Activated CD4-positive, CD25-positive, alpha-beta regulatory T cell treated with anti-CD3 and anti-CD28 coated beads, Interleukin-2, amount 50 U/mL, for 24 hours (primary cell): ENCODE results near the gene MRPS25.

Source experiments
- ATAC-seq, 2 donors: fragments of 150-1000 bp; cut with Tn5 transposase; one replicate each; pipeline ENCODE4 v1.10.0; 2021; ENCODE audit warnings: mild to moderate bottlenecking in 1 of 2, moderate library complexity in 1 of 2

The MRPS25 gene

DNA sequence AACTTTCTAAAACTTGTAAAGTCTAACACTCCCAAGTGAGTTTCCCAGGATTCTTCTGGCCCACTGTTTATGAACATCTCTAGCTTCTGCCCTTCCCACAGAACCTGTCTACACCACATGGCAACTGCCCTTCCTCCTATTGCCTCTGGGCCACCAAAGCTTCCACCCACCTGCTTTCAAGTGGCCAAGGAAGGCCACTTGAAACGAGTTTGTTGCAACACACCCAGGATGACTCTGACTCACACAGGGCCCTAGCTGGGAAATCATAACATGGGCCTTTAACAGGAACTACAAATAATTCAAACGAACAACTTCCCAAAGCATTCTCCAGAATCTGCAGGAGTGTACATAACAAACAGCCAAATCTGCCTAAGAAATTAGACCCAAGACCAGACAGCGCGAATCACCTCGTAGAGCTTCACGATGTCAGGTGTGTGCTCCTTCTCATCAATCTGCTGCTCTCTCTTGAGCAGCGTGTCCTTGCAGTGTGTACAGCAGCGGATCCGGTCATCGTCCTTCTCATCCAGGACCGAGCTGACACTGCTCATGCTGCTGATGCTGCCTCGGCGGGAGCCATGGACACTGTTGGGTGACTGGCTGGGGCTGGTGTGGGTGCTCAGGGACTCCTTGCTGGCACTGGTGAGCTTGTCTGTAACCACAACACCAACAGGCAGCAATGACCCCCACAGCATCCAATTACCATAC lies 17.0 kb upstream of the MRPS25 start:
- no peak for ATAC-seq

DNA sequence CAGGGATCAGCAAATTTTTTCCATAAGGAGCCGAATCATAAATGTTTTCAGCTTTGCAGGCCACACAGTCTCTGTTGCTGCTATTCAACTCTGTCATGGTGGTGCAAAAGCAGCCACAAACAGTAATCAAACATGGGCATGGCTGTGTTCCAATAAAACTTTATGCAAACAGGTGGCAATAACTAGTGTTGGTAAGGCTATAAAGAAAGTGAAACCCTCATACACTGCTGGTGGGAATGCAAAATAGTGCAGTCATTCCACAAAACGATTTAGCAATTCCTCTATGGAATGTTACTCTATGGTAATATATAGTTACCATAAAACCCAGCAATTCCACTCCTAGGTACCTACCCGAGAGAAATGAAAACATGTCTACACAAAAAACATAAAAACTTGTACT lies 14.0 kb upstream of the MRPS25 start:
- no peak for ATAC-seq

DNA sequence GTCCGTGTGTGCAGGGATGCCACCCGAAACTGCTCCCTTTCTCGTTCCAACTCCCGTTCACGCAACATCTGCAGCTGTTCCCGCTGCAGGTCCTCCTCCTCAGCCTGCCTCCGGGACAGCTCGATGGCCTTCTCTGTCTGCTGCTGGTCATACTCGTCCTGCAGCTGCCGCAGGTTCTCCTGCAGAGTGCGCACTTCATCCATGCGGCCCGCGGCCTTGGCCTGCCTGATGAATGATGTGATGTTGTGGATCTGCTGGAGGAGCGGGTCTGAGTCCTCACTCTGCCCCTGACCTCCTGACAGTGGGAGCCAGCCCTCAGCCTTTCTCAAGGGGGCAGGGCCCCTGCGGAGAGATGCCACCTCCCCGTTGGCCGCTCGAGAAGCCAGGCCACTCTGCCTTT lies 9.4 kb upstream of the MRPS25 start:
- no peak for ATAC-seq

DNA sequence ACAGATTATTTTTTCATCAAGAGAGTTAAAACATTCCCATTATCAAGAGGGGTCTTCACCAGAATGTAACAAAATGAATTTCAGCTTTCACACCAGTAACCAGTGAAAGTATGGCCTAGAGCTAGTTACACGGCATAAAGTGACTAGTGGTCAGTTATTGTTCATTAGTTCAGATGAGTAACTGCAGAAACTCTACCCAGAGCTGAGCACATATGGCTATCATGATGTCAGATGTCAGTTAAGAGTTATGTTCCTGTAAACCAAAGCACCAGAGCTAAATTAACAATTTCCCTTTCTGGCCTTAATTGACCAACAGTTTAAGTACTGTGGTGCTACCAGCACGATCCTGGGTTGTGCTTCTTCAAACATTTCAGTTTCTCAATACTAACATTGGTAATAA lies 6.6 kb upstream of the MRPS25 start:
- no peak for ATAC-seq

DNA sequence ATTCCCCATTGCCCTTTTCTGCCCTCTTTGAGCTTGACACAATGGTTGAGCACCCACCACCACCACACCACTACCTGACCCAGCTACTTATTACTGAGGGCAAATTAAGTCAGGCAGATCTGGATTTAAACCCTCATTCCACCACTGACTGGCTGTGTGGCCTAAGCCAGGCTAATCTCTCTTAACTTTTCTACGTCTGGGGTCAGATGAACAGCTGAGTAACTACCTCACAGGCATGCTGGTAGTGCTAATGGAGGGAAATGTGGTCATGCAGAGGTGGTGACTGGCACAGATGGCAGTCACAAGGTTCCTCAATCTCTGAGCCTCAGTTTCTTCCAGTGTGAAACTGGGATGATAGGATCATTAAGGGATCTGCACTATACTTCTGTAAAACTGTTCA lies 4.3 kb upstream of the MRPS25 start:
- ATAC-seq = no peak

DNA sequence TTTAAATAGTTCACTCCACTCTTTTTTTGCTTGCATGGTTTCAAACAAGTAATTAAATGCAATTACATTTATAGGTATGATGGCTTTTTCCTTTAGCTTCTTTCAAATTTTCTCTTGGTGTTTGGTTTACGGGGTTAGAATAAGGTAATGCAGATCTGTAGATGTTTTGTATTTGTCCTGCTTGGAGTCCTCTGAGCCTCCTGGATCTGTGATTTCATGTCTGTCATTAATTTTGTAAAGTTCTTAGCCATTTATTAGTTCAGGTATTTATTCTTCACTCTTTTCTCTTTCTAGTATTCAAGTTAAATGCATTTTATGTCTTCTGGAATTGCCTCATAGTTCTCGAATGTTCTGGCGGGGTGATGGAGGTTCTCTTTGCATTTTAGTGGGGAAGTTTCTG lies 1.4 kb upstream of the MRPS25 start:
- no peak for ATAC-seq

DNA sequence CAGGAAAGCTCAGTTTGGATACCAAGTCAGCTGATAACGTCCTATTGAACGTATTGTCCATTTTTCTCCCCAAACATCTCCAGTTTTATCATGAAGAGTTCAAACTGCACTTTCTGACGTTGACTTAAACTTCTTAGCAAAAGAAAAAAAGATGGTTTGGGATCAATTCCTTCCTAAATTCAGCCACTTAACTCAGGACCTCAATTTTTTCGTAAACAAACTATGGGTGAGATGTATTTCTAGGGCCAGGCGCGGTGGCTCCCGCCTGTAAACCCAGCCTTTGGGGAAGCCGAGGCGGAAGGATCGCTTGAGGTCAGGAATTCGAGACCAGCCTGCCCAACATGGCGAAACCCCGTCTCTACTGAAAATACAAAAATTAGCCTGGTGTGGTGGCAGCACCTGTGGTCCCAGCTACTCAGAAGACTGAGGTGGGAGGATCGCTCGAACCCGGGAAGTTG lies 464 bp upstream of the MRPS25 start:
- ATAC-seq = no peak

DNA sequence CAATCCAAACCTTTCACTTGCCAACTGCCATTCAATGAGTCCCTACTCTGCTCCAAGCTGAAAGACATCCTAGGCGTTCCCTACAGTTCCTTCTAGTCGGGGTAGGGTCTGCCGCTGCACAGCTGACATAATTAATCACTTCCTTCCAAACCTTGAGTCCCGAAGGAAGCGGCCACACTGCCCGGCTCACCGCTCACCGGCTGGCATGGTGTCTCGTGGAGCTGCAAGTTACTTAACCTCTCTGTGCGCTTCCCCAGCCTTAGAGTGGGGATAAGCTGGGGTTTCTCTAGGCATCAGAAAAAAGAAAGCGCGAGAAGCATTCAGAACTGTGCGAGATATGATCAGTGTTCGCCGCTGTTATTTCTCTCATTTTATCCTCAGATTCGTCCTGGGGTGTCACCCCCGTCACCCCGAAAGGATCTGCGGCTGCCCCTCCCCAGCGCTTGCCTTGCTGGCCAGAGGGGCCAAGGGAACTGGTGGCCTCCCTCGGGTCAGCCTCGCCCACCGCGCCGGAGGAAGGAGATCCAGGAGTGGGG lies 748 bp downstream of the MRPS25 start:
- peak; percentile 6 to 11 for ATAC-seq

DNA sequence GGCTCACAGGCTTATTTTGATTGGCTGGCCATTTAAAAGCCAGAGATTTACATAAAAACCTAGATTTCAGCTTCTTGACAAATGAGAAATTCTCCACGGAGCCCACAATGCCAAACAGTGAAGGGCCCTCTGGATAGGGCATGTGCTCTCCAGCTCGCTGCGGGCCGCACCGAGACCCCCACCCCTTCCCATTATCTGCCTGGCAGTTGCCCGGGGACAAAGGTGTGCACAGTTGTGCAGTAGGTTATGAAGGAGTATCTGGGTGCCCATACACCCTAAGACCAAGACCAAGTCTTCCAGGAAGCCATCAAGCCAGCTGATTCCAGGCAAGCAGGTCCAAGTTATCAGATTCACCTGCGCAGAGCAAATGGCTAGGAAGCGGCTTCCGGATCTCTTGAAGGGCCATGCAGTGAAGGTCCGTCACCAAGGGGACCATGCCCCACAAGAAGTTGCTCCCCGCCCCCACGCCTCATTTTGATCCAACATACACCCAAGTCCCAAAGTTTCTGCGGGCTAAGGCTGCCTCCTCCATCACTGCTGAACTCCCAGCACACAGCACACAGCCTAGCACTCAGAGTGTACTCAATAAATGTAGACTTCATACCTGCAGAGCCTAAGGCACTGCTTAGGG lies 1.3 kb downstream of the MRPS25 start:
- ATAC-seq = no peak

DNA sequence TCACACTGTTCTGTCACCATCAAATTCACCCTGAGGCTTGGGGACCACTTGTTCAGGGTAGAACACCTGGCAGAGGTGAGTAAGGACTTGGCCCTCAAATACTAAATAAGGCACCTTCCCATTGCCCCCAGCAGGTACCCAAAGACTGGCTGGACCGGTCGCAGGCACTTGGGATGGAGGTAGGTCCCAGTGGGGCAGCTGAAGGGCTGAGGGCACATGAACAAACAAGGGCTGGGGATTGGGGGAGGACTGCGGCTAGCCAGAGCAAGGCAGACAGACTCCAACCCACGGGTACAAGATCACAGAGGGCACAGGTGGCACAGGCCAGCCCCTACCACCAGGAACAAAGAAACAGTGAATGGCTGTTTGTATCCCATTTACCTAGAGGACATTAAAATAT lies 1.9 kb downstream of the MRPS25 start:
- no peak for ATAC-seq

DNA sequence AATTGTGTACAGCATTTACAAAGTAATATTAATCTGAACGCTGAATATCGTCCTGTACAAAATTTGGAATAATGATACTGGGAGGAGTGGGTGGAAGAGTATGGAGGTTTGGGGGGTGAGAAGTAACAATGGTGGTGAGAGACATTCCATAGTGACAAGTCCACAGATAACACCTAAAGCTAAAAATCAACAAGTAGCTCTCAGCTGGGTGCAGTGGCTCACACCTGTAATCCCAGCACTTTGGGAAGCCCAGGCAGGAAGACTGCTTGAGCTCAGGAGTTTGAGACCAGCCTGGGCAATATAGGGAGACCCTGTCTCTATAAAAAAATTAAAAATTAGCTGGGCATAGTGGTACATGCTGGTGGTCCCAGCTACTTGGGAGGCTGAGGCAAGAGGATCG lies 5.1 kb downstream of the MRPS25 start:
- no peak for ATAC-seq

DNA sequence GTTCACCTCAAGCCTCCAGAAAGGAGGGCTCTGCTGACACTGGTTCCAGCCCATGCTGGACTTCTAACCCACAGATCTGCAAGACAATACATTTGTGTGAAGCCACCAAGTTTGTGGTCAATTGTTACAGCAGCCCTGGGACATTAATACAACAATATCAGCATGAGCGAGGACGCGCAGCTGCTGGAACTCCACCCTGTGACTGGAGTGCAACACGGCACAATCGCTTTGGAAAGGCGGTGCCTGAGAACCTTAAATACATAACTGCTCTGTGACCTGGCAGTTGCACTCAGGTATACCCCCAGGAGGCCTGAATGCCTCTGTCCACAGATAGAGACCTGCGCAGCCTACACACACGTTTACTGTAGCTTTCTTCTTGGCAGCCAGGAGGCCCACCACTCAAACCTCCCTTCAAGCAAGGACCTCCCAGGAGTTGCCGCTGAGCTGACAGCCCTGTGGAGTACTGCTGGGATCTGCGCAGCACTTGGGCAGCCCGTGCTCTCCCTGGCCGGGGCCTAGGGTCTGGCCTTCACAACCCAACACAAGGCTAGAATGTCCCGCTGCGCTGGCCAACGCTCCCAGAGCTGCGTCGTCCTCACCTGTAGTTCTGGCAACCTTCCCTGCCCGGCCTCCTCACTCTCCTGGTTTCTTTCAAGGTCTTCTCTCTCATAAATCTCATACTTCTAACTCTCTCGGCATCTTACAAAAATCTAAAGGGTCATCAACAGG lies 8.3 kb downstream of the MRPS25 start:
- ATAC-seq = no peak

DNA sequence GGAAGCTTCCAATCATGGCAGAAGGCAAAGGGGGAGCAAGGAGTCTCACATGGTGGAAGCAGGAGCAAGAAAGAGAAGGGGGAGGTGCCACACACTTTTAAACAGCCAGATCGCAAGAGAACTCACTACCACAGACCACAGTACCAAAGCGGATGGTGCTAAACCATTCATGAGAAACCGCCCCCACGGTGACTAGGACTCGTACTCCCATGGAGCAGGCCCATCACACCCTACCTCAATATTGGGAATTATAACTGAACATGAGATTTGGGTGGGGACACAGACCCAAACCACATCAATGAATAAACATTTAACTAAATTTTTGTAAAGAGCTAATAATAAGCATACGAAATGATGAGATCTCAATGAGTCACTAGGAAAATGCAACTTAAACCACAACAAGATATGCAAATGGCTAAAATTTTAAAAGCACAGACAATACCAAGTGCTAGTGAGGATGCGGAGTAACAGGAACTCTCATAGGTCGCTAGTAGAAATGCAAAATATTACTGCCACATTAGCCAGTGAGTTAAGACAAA lies 10.0 kb downstream of the MRPS25 start:
- peak; percentile 82 to 86 for ATAC-seq

DNA sequence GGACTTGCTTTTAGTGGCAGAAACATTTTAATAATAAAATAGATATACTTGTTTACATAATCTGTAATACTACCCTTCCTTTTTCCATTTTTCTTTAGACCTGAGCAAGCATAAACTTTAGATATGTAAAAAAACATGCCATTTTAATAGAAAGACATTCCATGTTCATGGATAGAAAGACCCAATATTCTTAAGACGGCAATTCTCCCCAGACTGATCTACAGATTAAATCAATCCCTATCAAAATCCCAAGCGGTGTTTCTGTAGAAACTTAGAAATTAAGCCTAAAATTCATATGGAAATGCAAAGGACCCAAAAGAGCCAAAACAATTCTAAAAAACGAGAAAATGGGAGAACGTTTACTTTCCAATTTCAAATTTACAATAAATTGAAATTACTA lies 11.6 kb downstream of the MRPS25 start:
- no peak for ATAC-seq

DNA sequence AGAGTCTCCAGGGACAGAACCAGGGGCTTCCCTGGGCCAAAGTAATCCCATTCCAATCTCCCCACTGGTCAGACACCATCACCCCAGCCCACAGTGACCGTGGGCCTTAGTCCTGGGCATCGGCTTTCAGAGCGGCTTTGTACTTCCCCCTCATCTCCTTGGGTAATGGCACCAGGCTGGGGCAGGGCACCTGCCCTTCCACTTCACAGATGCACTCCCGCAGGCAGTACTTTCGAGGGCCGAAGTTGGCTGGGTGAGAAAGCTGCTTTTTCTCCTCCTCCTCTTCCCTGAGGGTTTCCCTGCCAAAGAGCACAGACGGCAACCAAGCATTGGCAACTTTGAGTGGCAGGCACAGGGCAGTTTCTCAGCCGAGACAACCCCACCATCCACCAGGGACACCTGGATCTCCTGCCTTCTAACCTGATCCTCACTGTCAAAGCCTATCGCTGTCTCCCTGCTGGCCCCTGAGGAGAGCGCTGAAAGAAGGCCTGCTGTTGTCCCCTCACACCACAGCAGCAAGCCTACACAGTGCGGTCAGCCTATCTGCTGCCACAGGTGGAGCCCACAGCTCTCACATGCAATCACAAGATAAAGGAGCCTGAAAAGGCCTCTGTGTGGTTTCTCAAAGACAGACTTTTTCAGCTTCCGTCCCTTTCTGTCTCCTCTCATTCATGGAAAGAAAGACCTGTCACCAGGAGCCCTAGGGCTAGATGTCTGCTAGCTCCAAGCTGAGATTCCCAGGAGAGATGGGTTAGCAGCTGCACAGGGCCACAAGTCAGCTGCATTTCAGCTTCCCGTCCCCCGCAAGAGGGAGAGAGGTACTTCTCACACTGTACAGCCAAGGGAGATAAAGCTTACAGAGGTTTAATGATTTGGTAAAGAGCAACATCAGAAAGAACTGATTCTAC lies 12.5 kb downstream of the MRPS25 start:
- ATAC-seq = no peak

DNA sequence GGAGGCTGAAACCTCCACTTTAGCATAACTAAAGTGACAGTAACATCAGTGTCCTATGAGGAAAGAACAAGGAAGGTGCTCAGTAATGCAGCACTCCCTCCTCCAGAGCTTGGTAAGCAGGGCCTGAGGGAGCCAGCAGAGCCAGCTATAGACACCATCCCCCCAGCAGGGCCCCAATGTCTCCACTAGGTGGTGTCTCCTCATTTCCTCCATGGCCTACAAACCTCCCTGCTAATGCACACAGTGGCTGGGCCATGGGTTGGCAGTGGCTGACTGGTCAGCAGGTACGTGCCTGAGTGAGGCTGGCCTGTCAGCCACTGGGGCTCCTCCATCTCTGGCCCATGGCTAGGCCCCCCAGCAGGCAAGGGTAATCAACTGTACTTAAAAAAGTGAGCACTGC lies 13.6 kb downstream of the MRPS25 start:
- peak; percentile 44 to 57 for ATAC-seq

DNA sequence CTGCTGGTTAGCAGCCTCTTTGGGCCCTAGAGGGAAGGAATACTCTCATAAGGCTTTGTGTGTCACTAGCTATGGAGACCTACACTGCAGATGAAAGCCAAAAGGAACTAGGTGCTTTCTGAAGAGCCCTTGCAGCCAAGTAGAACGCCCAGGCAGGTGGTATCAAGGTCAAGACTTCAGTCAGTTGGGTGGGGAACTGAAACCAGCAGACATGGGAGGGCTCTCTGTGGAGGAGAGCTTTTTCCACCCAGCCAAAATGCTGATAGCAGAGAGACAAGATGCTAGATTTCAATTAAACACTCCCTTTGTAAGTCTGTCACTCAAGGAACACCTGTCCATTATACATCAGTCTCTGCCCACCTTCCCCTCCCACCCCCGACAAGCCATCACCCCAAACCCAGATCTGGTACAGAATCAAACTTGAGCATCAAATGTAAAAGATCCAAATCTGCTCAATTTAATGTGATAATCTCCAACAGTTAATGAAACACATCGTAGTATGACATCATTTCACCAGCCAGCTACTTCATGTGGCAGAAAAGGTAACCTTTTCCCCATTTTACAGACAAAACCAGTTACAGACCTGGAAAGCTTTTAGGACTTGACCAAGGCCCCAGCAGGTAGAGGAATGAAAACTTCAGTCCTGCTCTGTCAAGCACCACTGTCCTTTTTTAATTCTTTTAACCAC lies 14.6 kb downstream of the MRPS25 start:
- no peak for ATAC-seq

DNA sequence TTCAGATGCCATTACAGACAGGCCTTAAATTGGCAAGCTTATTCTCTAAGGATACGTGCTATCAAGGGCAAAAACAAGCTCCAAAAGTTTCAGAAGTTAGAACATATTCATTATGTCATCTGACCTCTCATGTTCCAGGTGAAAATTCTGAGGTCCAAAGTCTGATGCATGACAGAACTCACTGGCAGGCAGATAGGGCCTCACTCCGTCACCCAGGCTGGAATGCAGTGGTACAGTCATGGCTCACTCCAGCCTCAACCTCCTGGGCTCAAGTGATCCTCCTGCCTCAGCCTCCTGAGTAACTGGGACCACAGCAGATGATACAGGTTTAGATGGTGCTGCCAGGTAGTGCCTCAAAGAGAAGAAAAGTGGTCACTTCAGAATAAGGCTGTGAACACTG lies 15.5 kb downstream of the MRPS25 start:
- ATAC-seq = no peak

DNA sequence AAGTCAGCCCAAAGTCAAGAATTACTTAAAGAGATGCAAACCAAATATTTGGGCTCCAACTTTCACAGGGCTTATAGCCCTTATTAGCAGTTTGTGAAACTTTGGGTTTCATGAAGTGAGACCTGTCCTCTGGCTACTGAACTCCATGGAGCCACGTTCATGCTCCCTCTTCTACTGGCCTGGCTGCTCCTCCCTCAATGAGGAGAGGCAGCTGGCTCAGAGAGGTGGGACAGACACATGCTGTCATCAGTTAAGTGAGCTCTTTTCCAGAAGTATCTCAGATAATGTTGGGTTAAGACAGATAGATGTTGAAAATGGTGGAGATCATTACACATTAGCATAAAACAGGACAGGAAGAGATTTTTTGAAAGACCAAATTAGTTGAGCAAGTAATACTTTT lies 19.4 kb downstream of the MRPS25 start:
- ATAC-seq = no peak

DNA sequence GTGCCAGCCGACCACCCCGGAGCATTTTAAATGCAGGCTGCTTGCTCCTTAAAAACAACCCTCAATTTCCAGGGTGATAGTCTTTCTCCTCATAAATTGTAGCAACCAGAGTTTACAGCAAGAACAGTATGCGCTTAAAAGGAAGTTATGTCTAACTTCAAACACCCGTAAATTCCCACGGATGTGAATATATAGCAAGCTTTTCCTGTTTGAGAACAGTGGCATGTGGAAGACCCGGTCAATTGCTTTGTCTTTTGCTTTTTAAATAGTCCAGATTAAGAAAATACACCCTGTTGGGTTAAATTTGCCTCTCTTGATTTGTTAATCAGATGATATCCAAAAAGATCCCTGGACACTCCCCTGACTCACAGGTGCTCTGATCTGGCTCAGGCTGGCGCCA lies 20.8 kb downstream of the MRPS25 start:
- no peak for ATAC-seq

DNA sequence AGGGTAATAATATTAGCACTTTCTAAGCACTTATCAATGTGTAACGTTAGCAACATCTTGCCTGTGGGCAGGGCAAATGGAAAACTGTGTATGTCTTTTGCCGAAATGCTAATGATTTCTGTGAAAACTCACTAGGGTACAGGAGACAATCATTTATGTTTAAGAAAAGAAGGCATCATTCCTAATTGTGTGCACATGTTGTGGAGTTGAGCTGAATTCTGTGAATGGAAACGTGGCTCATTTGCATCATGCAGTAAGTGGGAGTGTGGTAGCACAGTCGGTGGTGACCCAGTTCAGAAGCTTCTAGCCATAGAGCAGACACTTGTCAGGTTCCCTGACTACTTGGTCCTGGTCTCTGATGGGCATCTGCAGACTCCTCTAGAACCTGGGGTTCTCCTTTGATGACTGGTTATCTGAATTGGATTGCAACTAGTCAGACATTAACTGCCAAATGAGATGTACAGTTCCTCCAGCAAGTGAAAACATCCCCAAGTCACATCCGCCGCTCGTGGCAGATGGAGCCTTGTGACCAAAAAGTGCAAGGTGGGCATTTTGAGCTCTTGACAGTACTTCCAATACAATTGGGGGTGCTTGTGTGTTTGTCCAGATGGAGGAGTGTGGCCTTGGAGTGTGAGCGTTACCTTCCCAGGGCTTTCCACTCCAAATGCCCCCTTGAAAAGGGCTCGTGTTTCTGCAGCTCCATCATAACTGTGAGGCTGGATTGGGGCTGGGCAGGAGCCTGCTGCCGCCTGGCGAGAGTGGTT lies 21.5 kb downstream of the MRPS25 start:
- ATAC-seq = no peak
